ENCODE measurements around the gene EIF4G3.
"Not testable (repeated sequence)": the region's sequence is repeated elsewhere in the genome, so short reads cannot be mapped to it uniquely, and the experiment has no call there.

Gene EIF4G3

DNA sequence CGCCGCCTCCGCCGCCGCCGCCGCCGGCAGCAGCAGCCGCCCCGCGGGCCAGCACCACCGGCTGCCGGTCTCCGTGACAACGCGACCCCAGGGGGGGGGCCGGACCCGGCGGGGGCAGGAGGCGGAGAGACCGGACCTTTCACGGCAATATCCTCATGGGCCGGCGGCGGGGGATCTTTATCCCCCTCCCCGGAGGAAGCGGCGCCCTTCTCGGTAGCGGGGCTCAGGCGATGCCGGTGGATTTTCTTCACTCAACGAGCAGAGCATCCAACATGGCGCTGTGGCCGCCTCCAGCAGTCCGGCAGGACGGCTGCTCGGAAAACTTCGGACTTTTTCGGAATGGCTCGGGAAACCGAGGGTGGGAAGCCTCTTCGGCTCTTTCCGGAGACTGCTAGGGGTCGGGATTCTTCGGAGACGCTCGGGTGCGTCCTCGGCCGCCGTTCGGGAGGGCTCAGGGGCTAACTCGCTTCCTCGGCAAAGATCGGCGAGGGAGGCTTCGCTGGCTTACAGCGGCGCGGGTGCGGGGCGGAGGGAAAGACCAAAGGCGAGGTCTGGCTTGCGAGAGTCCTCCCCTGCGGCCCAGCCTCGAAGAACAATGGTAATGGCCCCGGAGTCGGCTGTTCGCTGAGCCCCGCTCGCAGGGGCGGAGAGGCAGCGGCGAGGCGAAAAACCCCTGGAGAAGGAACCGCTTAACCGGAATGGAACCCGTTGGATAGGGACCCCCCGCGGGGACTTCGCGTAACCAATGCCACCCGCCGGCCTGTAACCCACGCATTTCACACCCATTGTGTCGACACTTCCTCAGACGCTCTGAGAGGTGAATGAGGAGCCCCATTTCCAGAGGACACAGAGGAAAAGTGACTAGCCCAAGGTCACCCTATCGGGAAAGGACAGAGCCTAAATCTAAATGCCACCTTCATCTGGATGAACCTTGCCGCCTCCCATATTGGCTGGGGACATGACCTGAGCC, at the start of gene EIF4G3:
Gene EIF4G3, minus strand, starts transcription at position 312 of the 970 bp plus-strand sequence. CDS start 174,155 bp downstream, outside the sequence.
- peak; percentile 99 for DNase-seq (ENCODE audit: low spot score)

DNA sequence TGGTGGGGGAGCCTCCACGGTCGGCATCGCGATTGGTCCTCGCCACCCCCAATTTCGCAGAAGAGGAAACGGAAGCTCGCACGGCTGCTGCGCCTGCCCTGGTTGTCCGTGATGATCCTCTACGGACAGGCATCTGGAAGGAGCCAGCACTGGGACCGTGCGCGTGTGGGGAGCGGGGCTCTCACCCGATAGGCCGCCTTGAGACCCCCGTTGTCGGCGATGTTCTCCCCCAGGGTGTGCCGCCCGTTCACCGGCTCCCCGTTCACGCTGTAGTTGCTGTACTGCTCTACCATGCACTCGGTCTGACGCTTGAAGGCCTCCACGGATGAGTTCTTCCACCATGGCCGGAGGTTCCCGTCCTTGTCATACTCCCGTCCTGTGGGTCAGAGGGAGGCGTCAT, 48.4 kb upstream of the EIF4G3 start:
- DNase-seq (ENCODE audit: low spot score) = no peak

DNA sequence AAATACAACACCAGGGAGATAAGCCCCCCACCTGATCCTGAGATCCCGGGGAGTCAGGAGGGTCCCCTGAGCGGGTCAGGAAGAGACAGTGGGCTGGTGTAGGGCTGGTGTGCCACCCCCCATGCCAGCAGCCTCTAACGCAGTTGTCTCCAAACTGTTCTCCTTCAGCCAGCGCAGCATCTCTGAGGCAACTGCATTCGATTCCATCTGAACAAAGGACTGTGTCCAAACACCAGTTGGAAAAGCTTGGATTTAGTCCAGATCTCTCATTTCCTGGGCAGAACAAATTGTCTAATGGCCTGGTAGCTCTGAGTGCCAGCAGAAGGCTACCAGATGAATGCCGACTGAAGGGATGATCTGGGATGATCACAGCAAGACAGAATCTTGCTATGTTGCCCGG, 44.1 kb upstream of the EIF4G3 start:
- no peak for DNase-seq (ENCODE audit: low spot score)

- DNase-seq (ENCODE audit: low spot score) = no peak
Measured at GRCh38 chr1:21219674-21220073, 43.0 kb upstream of the EIF4G3 start.

GRCh38 chr1:21217812-21218596, 41.3 kb upstream of the EIF4G3 start:
- DNase-seq (ENCODE audit: low spot score) = no peak

GRCh38 chr1:21216835-21217811, 40.4 kb upstream of the EIF4G3 start:
- DNase-seq (ENCODE audit: low spot score) = peak; percentile 57

DNA sequence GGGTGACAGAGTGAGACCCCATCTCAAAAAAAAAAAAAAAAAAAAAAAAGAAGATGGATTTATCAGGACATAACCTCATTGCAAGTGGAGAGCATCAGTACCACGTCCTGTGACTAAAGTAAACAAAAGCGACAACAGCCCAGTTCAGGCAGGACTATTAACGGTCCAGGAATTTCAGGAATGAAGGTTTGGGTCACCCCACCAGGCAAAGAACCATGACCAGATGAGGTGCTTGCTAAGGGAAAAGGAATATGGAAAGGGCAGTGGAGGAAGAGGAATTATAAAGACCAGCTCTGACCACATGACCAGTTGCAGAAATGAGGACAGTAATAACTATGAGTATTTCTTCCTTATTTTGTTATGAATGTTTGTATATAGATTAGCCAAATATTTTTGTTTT, 35.4 kb upstream of the EIF4G3 start:
- no peak for DNase-seq (ENCODE audit: low spot score)

GRCh38 chr1:21208137-21208700, 31.5 kb upstream of the EIF4G3 start:
- DNase-seq (ENCODE audit: low spot score) = not testable (repeated sequence)

GRCh38 chr1:21206117-21206516, 29.4 kb upstream of the EIF4G3 start:
- no peak for DNase-seq (ENCODE audit: low spot score)

DNA sequence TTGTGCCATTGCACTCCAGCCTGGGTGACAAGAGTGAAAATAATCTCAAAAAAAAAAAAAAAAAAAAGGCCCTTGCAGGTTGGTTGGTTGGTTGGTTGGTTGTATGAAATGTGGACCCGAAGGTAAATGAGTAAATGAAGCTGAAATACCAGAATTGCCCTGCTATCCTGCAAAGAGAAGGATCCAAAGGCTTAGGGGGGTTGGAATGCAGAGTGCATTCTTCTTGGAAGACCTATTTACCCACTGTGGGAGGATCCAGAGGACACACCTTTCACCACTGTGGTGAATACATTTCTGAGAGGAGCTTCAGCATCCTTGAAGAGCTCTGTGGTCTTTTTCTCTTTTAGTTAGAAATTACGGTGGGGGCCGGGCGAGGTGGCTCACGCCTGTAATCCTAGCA, 28.7 kb upstream of the EIF4G3 start:
- no peak for DNase-seq (ENCODE audit: low spot score)

GRCh38 chr1:21201650-21202049, 25.0 kb upstream of the EIF4G3 start:
- no peak for DNase-seq (ENCODE audit: low spot score)

DNA sequence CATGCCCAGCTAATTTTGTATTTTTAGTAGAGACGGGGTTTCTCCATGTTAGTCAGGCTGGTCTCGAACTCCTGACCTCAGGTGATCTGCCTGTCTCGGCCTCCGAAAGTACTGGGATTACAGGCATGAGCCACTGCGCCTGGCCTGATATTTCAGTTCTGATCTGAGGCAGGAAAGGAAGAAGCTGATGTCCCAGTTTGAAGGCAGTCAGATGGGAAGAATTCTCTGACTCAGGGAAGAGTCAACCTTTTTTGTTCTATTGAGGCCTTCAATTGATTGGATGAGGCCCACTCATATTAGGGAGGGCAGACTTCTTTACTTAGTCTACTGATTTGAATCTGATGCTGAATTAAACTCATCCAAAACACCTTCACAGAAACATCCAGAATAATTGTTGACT, 24.5 kb upstream of the EIF4G3 start:
- not testable (repeated sequence) for DNase-seq (ENCODE audit: low spot score)

DNA sequence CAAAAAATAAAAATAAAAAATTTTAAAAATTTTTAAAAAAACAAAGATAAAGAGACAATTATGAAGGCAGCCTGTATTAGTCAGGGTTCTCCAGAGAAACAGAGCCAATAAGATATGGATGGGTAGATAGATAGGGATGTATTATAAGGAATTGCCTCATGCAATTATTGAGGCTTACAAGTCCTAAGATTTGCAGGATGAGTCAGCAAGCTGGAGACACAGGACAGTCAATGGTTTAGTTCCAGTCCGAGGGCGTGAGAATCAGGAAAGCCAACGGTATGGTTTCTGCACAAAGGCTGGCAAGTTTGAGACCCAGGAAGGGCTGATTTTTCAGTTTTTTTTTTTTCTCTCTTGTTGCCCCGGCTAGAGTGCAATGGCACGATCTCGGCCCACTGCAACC, 24.1 kb upstream of the EIF4G3 start:
- DNase-seq (ENCODE audit: low spot score) = no peak

GRCh38 chr1:21198929-21199328, 22.2 kb upstream of the EIF4G3 start:
- no peak for DNase-seq (ENCODE audit: low spot score)

GRCh38 chr1:21192871-21193270, 16.2 kb upstream of the EIF4G3 start:
- DNase-seq (ENCODE audit: low spot score) = no peak

GRCh38 chr1:21192284-21192683, 15.6 kb upstream of the EIF4G3 start:
- no peak for DNase-seq (ENCODE audit: low spot score)

DNA sequence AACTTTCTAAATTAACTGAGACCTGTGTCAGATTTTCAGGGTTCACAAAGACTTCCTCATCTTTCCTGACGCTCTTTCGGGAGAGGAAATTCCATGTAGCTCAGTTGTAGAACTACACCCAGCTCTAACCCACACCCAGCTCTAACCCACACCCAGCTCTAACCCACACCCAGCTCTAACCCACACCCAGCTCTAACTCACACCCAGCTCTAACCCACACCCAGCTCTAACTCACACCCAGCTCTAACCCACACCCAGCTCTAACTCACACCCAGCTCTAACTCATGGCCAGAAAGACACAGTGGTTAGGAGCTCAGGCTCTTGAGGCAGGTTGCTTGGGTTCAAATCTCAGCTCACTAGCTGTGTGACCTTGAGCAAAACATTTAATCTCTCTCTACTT, 14.1 kb upstream of the EIF4G3 start:
- DNase-seq (ENCODE audit: low spot score) = not testable (repeated sequence)

DNA sequence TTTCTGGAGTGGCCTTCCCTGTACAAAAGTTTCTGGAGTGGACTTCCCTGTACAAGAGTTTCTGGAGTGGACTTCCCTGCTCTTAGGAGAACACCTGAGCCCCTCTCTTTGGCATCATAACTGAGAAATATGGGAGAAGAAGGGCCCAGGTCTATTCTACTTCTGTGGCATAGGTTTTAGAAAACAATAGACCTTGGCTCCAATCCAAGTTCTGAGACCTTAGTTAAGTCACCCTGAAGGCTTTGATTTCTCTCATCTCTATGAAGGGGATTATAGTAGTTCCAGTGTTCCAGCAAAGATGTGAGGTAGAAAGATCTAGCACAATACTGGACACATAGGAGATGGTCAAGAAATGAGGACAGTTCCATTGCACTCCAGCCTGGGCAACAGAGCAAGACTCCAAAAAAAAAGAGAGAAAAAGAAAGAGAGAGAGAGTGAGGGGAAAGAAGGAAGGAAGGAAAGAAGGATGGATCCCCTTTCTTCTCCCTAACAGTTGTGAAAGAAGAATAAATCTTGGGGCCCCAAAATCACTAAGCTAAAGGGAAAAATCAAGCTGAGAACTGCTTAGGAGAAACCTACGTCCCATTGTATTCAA, 13.3 kb upstream of the EIF4G3 start:
- DNase-seq (ENCODE audit: low spot score) = no peak

- no peak for DNase-seq (ENCODE audit: low spot score)
Measured at GRCh38 chr1:21189421-21189820, 12.7 kb upstream of the EIF4G3 start.

- no peak for DNase-seq (ENCODE audit: low spot score)
Measured at GRCh38 chr1:21188235-21188634, 11.5 kb upstream of the EIF4G3 start.

DNA sequence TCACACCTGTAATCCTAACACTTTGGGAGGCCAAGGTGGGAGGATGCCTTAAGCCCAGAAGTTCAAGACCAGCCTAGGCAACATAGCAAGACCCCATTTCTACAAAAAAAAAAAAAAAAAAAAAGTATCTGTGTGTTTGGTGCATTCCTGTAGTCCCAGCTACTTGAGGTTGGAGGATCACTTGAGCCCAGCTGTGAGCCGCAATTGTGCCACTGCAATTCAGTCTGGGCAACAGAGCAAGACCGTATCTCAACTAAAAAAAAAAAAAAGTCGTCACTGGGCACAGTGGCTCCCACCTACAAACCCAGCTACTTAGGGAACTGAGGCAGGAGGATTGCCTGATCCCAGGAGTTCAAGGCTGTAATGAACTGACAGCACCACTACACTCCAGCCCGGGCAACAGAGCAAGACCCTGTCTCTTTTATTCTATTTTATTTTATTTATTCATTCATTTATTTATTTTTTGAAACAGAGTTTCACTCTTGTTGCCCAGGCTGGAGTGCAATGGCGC, 8.6 kb upstream of the EIF4G3 start:
- DNase-seq (ENCODE audit: low spot score) = no peak
